MCF 10A (cell line): ENCODE data around the gene RBFOX2. TPM values are rescaled to one million over a fixed set of nuclear protein-coding genes. Genes with fewer than 3 reads are reported as not detected.
A peak's percentile ranks its signal among the peaks of the same experiment; 100 is the strongest.

Experiments used
- BruUV-seq: library from RNA; stranded (reverse); fragments of 400-500 nt; replicated peaks from 2 replicates; lab custom pipeline; 2021; lab: Mats Ljungman, UMichigan
- CTCF ChIA-PET: fragments of 300-600 bp; sonication (Branson Sonifier 250); formaldehyde crosslinking; extraction: SDS; loops from one replicate; lab custom pipeline; 2021; ENCODE audit warnings: antibody characterized with exemption, inconsistent platforms; lab: Yijun Ruan, JAX
- POLR2A ChIA-PET: fragments of 300-600, 350-650 bp; sonication (Branson Sonifier 250); formaldehyde crosslinking; extraction: SDS; loops from one replicate; lab custom pipeline; 2020; ENCODE audit warnings: antibody characterized with exemption, inconsistent platforms; lab: Yijun Ruan, JAX
- DNase-seq: peaks from one replicate; pipeline ENCODE4 v3.0.0-alpha.2; 2018; ENCODE audit not compliant: unreplicated experiment
- H3K27ac Mint-ChIP-seq: one replicate; pipeline ENCODE4 v1.8.0; 2022; ENCODE audit warnings: mild to moderate bottlenecking, low read depth, mixed read lengths; ENCODE audit not compliant: unreplicated experiment
- H3K27me3 Mint-ChIP-seq: one replicate; pipeline ENCODE4 v1.8.0; 2022; ENCODE audit warnings: mixed read lengths; ENCODE audit not compliant: insufficient read depth, unreplicated experiment
- H3K36me3 Mint-ChIP-seq: one replicate; pipeline ENCODE4 v1.8.0; 2022; ENCODE audit warnings: mild to moderate bottlenecking, moderate library complexity, mixed read lengths; ENCODE audit not compliant: insufficient read depth, unreplicated experiment
- H3K4me1 Mint-ChIP-seq: one replicate; pipeline ENCODE4 v1.8.0; 2022; ENCODE audit warnings: mixed read lengths; ENCODE audit not compliant: insufficient read depth, unreplicated experiment
- H3K4me3 Mint-ChIP-seq: one replicate; pipeline ENCODE4 v1.8.0; 2022; ENCODE audit warnings: mild to moderate bottlenecking, moderate library complexity, mixed read lengths; ENCODE audit not compliant: unreplicated experiment
- H3K9me3 Mint-ChIP-seq: one replicate; pipeline ENCODE4 v1.8.0; 2022; ENCODE audit warnings: mixed read lengths; ENCODE audit not compliant: unreplicated experiment
- CTCF ChIP-seq: fragments of 200-600 bp; IDR thresholded peaks from one replicate; pipeline ENCODE4 v1.8.0; 2022; ENCODE audit warnings: antibody characterized with exemption, mild to moderate bottlenecking; ENCODE audit not compliant: unreplicated experiment
- intact Hi-C: fragments of 100-400 bp; cut with micrococcal nuclease; formaldehyde crosslinking; loops from 2 replicates; pipeline ENCODE4 v1.14.1; 2022
- total RNA-seq: library from RNA; stranded (reverse); gene quantifications from 2 replicates; pipeline ENCODE4 v1.2.3, GENCODE V29; 2022

Gene RBFOX2
- total RNA-seq, 1 experiment from 2014 or later, result 89.4 TPM

- Mint-ChIP-seq H3K4me3 (no peak overlapping the region), H3K36me3 (peaks cover 32% of the 10 kb centered on the region), H3K27me3 (no peaks in the 10 kb centered on the region), H3K9me3 (no peaks in the 10 kb centered on the region), H3K27ac (peak overlapping the region; percentile 42), H3K4me1 (peaks cover 31% of the 10 kb centered on the region)
- intact Hi-C loops, result loop anchor here (2.0 kb wide), 1 partner anchor 53 kb away; no protein-coding TSS in a partner anchor
- CTCF ChIA-PET, result interaction anchor here (1.1 to 1.7 kb wide), 3 partner anchors 24 to 280 kb away, joined by 3 to 7 read pairs (median 5); no protein-coding TSS in a partner anchor
- POLR2A ChIA-PET, result interaction anchor here (0.6 to 2.5 kb wide), 8 partner anchors 9 to 244 kb away, joined by 3 to 9 read pairs (median 3); partner anchors contain the start of gene RBFOX2
- no peak for TF ChIP-seq CTCF
- DNase-seq, result peak; percentile 36
- BruUV-seq, result no TSS peak
Measured at GRCh38 chr22:35785181-35785923, 243.3 kb downstream of the RBFOX2 start.

DNA sequence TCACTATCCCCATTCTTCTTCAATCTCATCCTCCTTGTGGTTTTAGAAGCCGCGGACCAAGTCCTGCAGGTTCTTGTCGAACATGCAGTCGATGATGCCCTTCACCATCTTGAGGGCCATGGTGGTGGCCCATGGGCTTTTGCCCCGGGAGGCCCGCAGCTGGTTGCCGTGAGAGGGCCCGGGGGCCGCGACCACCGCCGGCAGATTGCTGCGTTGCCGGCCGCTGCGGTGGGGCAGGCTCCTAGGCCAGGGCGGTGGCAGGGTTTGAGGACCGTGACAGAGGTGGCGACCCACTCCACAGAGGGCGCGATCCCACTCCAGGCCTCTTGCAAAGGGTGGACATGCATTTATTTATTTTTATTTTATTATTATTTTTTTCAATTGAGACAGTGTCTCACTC is 244.0 kb downstream of the RBFOX2 start:
- TF ChIP-seq CTCF, result no peak
- H3K36me3 Mint-ChIP-seq, result peaks cover 35% of the 10 kb centered on the region
- peaks cover 31% of the 10 kb centered on the region for H3K4me1 Mint-ChIP-seq
- H3K9me3 Mint-ChIP-seq, result no peaks in the 10 kb centered on the region
- peak overlapping the region; percentile 87 for H3K27ac Mint-ChIP-seq
- intact Hi-C loops, result loop anchor here (1.0 to 2.0 kb wide), 2 partner anchors 54 to 157 kb away; no protein-coding TSS in a partner anchor
- peak overlapping the region; percentile 48 for H3K4me3 Mint-ChIP-seq
- ChIA-PET POLR2A (interaction anchor here (0.7 to 2.5 kb wide), 11 partner anchors 10 to 244 kb away, joined by 3 to 9 read pairs (median 4); partner anchors contain the start of gene RBFOX2), CTCF (no interaction called here)
- no peaks in the 10 kb centered on the region for H3K27me3 Mint-ChIP-seq
- no peak for DNase-seq
- no TSS peak for BruUV-seq

- H3K4me3 Mint-ChIP-seq, result peak overlapping the region; percentile 48
- H3K27me3 Mint-ChIP-seq, result no peaks in the 10 kb centered on the region
- peaks cover 31% of the 10 kb centered on the region for H3K4me1 Mint-ChIP-seq
- ChIA-PET POLR2A (interaction anchor here (0.6 to 2.5 kb wide), 12 partner anchors 9 to 131 kb away, joined by 3 to 9 read pairs (median 4); no protein-coding TSS in a partner anchor), CTCF (interaction anchor here (1.1 to 1.6 kb wide), 2 partner anchors 24 to 133 kb away, joined by 3 to 4 read pairs; no protein-coding TSS in a partner anchor)
- H3K9me3 Mint-ChIP-seq, result no peaks in the 10 kb centered on the region
- BruUV-seq, result no TSS peak
- peak overlapping the region; percentile 87 for H3K27ac Mint-ChIP-seq
- intact Hi-C loops, result loop anchor here (1.0 to 2.0 kb wide), 2 partner anchors 55 to 157 kb away; no protein-coding TSS in a partner anchor
- peaks cover 32% of the 10 kb centered on the region for H3K36me3 Mint-ChIP-seq
- TF ChIP-seq CTCF, result no peak
- peak; percentile 80 for DNase-seq
Measured at GRCh38 chr22:35783943-35784614, 244.5 kb downstream of the RBFOX2 start.
